Thoracic aorta (tissue), 2 donors: Measurements from ENCODE around the gene RETREG3. TPM values are rescaled to one million over a fixed set of nuclear protein-coding genes. Genes with fewer than 3 reads are reported as not detected.

ENCODE experiments used
- ATAC-seq: fragments of 150-250 bp; one replicate; pipeline ENCODE4 v1.8.0; 2017; ENCODE audit warnings: low read depth; ENCODE audit not compliant: insufficient number of reproducible peaks, low FRiP score
- DNase-seq: peaks from one replicate; pipeline ENCODE4 v3.0.0-alpha.2; 2020; ENCODE audit warnings: low spot score
- H3K27ac ChIP-seq, 2 donors: fragments of 200-600 bp; sonication (generic); 1 replicate in 1 of 2; 2 replicates in 1 of 2; pipeline ENCODE4 v1.5.1; 2016; ENCODE audit warnings: mild to moderate bottlenecking in 2 of 2, moderate library complexity in 2 of 2
- H3K27me3 ChIP-seq: fragments of 200-600 bp; sonication (generic); replicated peaks from 2 replicates; pipeline ENCODE4 v1.6.0; 2016; ENCODE audit warnings: mild to moderate bottlenecking; ENCODE audit not compliant: insufficient read depth
- H3K36me3 ChIP-seq: fragments of 200-600 bp; sonication (generic); one replicate; pipeline ENCODE4 v1.5.1; 2016
- H3K4me1 ChIP-seq, 2 donors: fragments of 200-600 bp; sonication (generic); 1 replicate in 1 of 2; 2 replicates in 1 of 2; pipeline versions ENCODE4 v1.5.1 to v1.6.0; 2016; ENCODE audit warnings: low read depth in 2 of 2, mild to moderate bottlenecking in 1 of 2; ENCODE audit not compliant: control insufficient read depth in 1 of 2
- H3K4me3 ChIP-seq: fragments of 200-600 bp; sonication (generic); 2 replicates; pipeline ENCODE4 v1.5.1; 2016; ENCODE audit warnings: mild to moderate bottlenecking
- H3K9me3 ChIP-seq: fragments of 200-600 bp; sonication (generic); 2 replicates; pipeline ENCODE4 v1.5.1; 2016
- total RNA-seq, 2 donors: library from RNA; depleted of rRNA; stranded (reverse); fragments of >200 nt; gene quantifications; one replicate each; pipeline versions ENCODE4 v1.1.0 to v1.2.3, GENCODE V29; 2016
- TF ChIP-seq, protein P1 (sequence below): fragments of 200-600 bp; sonication (generic); IDR thresholded peaks from one replicate; pipeline ENCODE4 v1.5.1; 2019; ENCODE audit warnings: antibody characterized with exemption

The RETREG3 gene
- total RNA-seq, 2 donors from 2014 or later: 49.0 to 60.4 TPM

DNA sequence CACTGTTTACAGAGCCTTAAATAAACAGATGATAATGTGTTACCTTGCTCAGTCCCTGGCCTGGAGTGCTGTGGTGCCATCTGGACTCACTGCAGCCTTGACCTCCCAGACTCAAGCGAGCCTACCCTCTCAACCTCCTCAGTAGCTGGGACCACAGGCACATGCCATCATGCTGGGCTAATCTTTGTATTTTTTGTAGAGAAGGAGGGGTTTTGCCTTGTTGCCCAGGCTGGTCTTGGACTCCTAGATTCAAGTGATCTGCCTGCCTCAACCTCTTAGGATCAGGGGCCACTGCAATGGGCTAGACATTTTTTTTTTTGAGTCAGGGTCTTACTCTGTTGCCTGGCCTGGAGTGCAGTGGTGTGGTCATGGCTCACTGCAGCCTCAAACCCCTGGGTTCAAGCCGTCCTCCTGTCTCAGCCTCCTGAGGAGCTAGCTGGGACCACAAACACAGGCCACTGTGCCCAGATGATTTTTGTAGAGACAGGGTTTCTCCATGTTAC lies 78.2 kb downstream of the RETREG3 start:
- H3K27ac ChIP-seq: peak overlapping the region; percentile 68 to 82
- no peaks in the 10 kb centered on the region for H3K36me3 ChIP-seq
- ATAC-seq: no peak

More for the DNA sequence above, 78.2 kb downstream of the RETREG3 start:
- Histone ChIP-seq H3K4me3 (no peak overlapping the region), H3K9me3 (no peaks in the 10 kb centered on the region), H3K27me3 (no peaks in the 10 kb centered on the region), H3K4me1 (peaks cover 9 to 46% of the 10 kb centered on the region in 2 donors)
- no peak for DNase-seq
- TF ChIP-seq, protein P1, sequence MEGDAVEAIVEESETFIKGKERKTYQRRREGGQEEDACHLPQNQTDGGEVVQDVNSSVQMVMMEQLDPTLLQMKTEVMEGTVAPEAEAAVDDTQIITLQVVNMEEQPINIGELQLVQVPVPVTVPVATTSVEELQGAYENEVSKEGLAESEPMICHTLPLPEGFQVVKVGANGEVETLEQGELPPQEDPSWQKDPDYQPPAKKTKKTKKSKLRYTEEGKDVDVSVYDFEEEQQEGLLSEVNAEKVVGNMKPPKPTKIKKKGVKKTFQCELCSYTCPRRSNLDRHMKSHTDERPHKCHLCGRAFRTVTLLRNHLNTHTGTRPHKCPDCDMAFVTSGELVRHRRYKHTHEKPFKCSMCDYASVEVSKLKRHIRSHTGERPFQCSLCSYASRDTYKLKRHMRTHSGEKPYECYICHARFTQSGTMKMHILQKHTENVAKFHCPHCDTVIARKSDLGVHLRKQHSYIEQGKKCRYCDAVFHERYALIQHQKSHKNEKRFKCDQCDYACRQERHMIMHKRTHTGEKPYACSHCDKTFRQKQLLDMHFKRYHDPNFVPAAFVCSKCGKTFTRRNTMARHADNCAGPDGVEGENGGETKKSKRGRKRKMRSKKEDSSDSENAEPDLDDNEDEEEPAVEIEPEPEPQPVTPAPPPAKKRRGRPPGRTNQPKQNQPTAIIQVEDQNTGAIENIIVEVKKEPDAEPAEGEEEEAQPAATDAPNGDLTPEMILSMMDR: no peak

Other genes with a start within 250 kb of the RETREG3 start
- 100 to 1,000 TPM; 217 to 360 TPM for gene STAT3, start 220.9 kb downstream of the RETREG3 start, total RNA-seq
- gene CAVIN1, start 186.1 kb downstream of the RETREG3 start, total RNA-seq: 100 to 1,000 TPM; 579 to 938 TPM
- gene ATP6V0A1, start 150.5 kb downstream of the RETREG3 start, total RNA-seq: 10 to 100 TPM; 63.2 to 95.6 TPM
- 100 to 1,000 TPM in 1 of 2 donors, 10 to 100 TPM in 1; 86.7 to 130 TPM for gene NAGLU, start 73.1 kb downstream of the RETREG3 start, total RNA-seq
- 1 to 10 TPM in 1 of 2 donors, under 1 TPM in 1; 0.14 to 2.8 TPM for gene HSD17B1, start 56.5 kb downstream of the RETREG3 start, total RNA-seq
- gene COASY, start 47.2 kb downstream of the RETREG3 start, total RNA-seq: 10 to 100 TPM; 20.8 to 21.1 TPM
- 10 to 100 TPM; 31.5 to 41.2 TPM for gene MLX, start 42.3 kb downstream of the RETREG3 start, total RNA-seq
- gene PSMC3IP, start 31.6 kb downstream of the RETREG3 start, total RNA-seq: 1 to 10 TPM in 1 of 2 donors, not detected in 1; 6.6 TPM
- gene TUBG1, start 309 bp upstream of the RETREG3 start, total RNA-seq: 10 to 100 TPM; 26.7 to 47.0 TPM
- 10 to 100 TPM; 47.2 to 49.0 TPM for gene TUBG2, start 49.9 kb upstream of the RETREG3 start, total RNA-seq
- 10 to 100 TPM; 54.8 to 59.2 TPM for gene PLEKHH3, start 67.6 kb upstream of the RETREG3 start, total RNA-seq
- gene CCR10, start 72.5 kb upstream of the RETREG3 start, total RNA-seq: 1 to 10 TPM; 3.2 to 3.4 TPM
- gene CNTNAP1, start 73.2 kb upstream of the RETREG3 start, total RNA-seq: 10 to 100 TPM in 1 of 2 donors, 1 to 10 TPM in 1; 9.1 to 19.6 TPM
- 10 to 100 TPM; 66.3 to 75.2 TPM for gene EZH1, start 135.7 kb upstream of the RETREG3 start, total RNA-seq
- 10 to 100 TPM; 11.0 to 32.3 TPM for gene RAMP2, start 151.9 kb upstream of the RETREG3 start, total RNA-seq
- gene VPS25, start 164.1 kb upstream of the RETREG3 start, total RNA-seq: 10 to 100 TPM; 18.5 to 24.2 TPM
- not detected for gene WNK4, start 171.2 kb upstream of the RETREG3 start, total RNA-seq
- gene COA3, start 189.3 kb upstream of the RETREG3 start, total RNA-seq: 10 to 100 TPM; 34.3 to 36.1 TPM
- gene CNTD1, start 189.5 kb upstream of the RETREG3 start, total RNA-seq: not detected
- gene BECN1, start 214.9 kb upstream of the RETREG3 start, total RNA-seq: 100 to 1,000 TPM in 1 of 2 donors, 10 to 100 TPM in 1; 99.6 to 122 TPM
- 10 to 100 TPM; 41.2 to 82.5 TPM for gene PSME3, start 224.0 kb upstream of the RETREG3 start, total RNA-seq
- 1 to 10 TPM in 1 of 2 donors, under 1 TPM in 1; 0.68 to 2.8 TPM for gene AOC2, start 235.2 kb upstream of the RETREG3 start, total RNA-seq
- 100 to 1,000 TPM; 117 to 146 TPM for gene AOC3, start 241.8 kb upstream of the RETREG3 start, total RNA-seq